Lower leg skin (tissue), 4 donors: ENCODE measurements around the gene GNB1L. TPM values are rescaled to one million over a fixed set of nuclear protein-coding genes. Genes with fewer than 3 reads are reported as not detected.

Experiments
- DNase-seq, 2 donors: peaks; one replicate each; pipeline ENCODE4 v3.0.0-alpha.2; 2019; ENCODE audit warnings: low spot score in 2 of 2
- H3K4me3 ChIP-seq: fragments of 200-600 bp; sonication (generic); 2 replicates; pipeline ENCODE4 v1.5.1; 2017; ENCODE audit warnings: mild to moderate bottlenecking, low read depth; ENCODE audit not compliant: poor library complexity, severe bottlenecking
- CTCF ChIP-seq, 3 donors: fragments of 450-650 bp; IDR thresholded peaks; one replicate each; pipeline ENCODE4 v1.5.1; 2016; ENCODE audit warnings: antibody characterized with exemption in 3 of 3, mild to moderate bottlenecking in 3 of 3, moderate library complexity in 2 of 3
- POLR2A ChIP-seq, 2 donors: fragments of 450-650 bp; IDR thresholded peaks; one replicate each; pipeline ENCODE4 v1.6.1; 2016 to 2017; ENCODE audit warnings: antibody characterized with exemption in 2 of 2, mild to moderate bottlenecking in 1 of 2, moderate library complexity in 1 of 2
- WGBS, 2 donors: methylation state at CpG; one replicate each; pipeline ENCODE4 v1.1.5; 2018; 5-methylcytosine and 5-hydroxymethylcytosine counted together
- intact Hi-C: fragments of 100-400 bp; cut with DNase I; formaldehyde crosslinking; loops from one replicate; pipeline ENCODE4 v1.15.0; 2023; ENCODE audit warnings: low total_unique reads
- total RNA-seq, 4 donors: library from RNA; depleted of rRNA; stranded (reverse); fragments of >200 nt; gene quantifications; one replicate each; pipeline ENCODE4 v1.1.0, GENCODE V29; 2016

The GNB1L gene
- total RNA-seq, 4 donors from 2014 or later, result 10.0 to 16.2 (median 11.2) TPM

GRCh38 chr22:19751497-19752245, 103.0 kb downstream of the GNB1L start:
- intact Hi-C loops, result no loop called here
- DNase-seq, result no peak
- no peak overlapping the region for H3K4me3 ChIP-seq
- TF ChIP-seq CTCF (IDR thresholded peaks at IDR 0.05), result no peak
- WGBS, 2 donors, result 93 to 94% methylated on average over 12 to 14 of the region's 14 CpGs

GRCh38 chr22:19750507-19751490, 103.9 kb downstream of the GNB1L start:
- no peak for DNase-seq
- TF ChIP-seq POLR2A (IDR thresholded peaks at IDR 0.05), result no peak
- TF ChIP-seq CTCF (IDR thresholded peaks at IDR 0.05), result no peak
- H3K4me3 ChIP-seq, result no peak overlapping the region
- intact Hi-C loops, result no loop called here
- WGBS, 2 donors, result 73 to 81% methylated on average over 24 to 25 of the region's 27 CpGs

GRCh38 chr22:19749876-19750275, 104.8 kb downstream of the GNB1L start:
- no peak for DNase-seq
- no peak for TF ChIP-seq POLR2A (IDR thresholded peaks at IDR 0.05)
- intact Hi-C loops, result no loop called here
- no peak overlapping the region for H3K4me3 ChIP-seq
- 75 to 77% methylated on average over 12 of the region's 12 CpGs for WGBS, 2 donors

GRCh38 chr22:19748991-19749664, 105.5 kb downstream of the GNB1L start:
- no peak for DNase-seq

GRCh38 chr22:19748139-19748538, 106.5 kb downstream of the GNB1L start:
- no peak for TF ChIP-seq CTCF (IDR thresholded peaks at IDR 0.05)
- TF ChIP-seq POLR2A (IDR thresholded peaks at IDR 0.05), result no peak
- no peak overlapping the region for H3K4me3 ChIP-seq
- no peak for DNase-seq
- intact Hi-C loops, result no loop called here
- WGBS, 2 donors, result 77 to 87% methylated on average over 3 to 4 of the region's 4 CpGs

More at GRCh38 chr22:19748991-19749664, 105.5 kb downstream of the GNB1L start:
- intact Hi-C loops, result no loop called here
- H3K4me3 ChIP-seq, result no peak overlapping the region
- 79 to 85% methylated on average over 11 to 15 of the region's 15 CpGs for WGBS, 2 donors
- TF ChIP-seq POLR2A (IDR thresholded peaks at IDR 0.05) (no peak), CTCF (IDR thresholded peaks at IDR 0.05) (no peak)
